GM23338 (cell line): ENCODE data around the gene CCDC92. TPM values are rescaled to one million over a fixed set of nuclear protein-coding genes. Genes with fewer than 3 reads are reported as not detected.

Experiments
- ATAC-seq: fragments of 200-7000 bp; cut with Tn5 transposase; 3 replicates; pipeline ENCODE4 v1.9.1; 2020
- DNase-seq: peaks from one replicate; pipeline ENCODE4 v3.0.0-alpha.2; 2015; ENCODE audit warnings: low spot score
- H2AFZ ChIP-seq: fragments of 200-600 bp; sonication (generic); 2 replicates; pipeline ENCODE4 v1.8.0; 2016; ENCODE audit warnings: antibody characterized with exemption, mild to moderate bottlenecking, moderate library complexity
- H3F3A ChIP-seq: fragments of 200-600 bp; sonication (generic); replicated peaks from 2 replicates; pipeline ENCODE4 v1.8.0; 2017; ENCODE audit warnings: antibody characterized with exemption, mixed run types, low read depth
- H3K27ac ChIP-seq: fragments of 200-600 bp; sonication (generic); 2 replicates; pipeline ENCODE4 v1.6.1; 2016; ENCODE audit warnings: low read depth
- H3K27me3 ChIP-seq: fragments of 200-600 bp; sonication (generic); 2 replicates; pipeline ENCODE4 v1.8.0; 2016; ENCODE audit warnings: mild to moderate bottlenecking, mixed run types, moderate library complexity; ENCODE audit not compliant: insufficient read depth
- H3K36me3 ChIP-seq: fragments of 200-600 bp; sonication (generic); 2 replicates; pipeline ENCODE4 v1.8.0; 2016; ENCODE audit warnings: mild to moderate bottlenecking; ENCODE audit not compliant: insufficient read depth
- H3K4me1 ChIP-seq: fragments of 200-600 bp; sonication (generic); 2 replicates; pipeline ENCODE4 v1.8.0; 2016; ENCODE audit warnings: mild to moderate bottlenecking, moderate library complexity; ENCODE audit not compliant: insufficient read depth
- H3K4me2 ChIP-seq: fragments of 200-600 bp; sonication (generic); 2 replicates; pipeline ENCODE4 v1.7.1; 2017; ENCODE audit warnings: mixed run types
- H3K4me3 ChIP-seq: fragments of 200-600 bp; sonication (generic); 2 replicates; pipeline ENCODE4 v1.6.1; 2016; ENCODE audit warnings: mixed run types
- H3K79me2 ChIP-seq: fragments of 200-600 bp; sonication (generic); replicated peaks from 2 replicates; pipeline ENCODE4 v1.8.0; 2017; ENCODE audit warnings: mild to moderate bottlenecking; ENCODE audit not compliant: insufficient read depth
- H3K9me2 ChIP-seq: fragments of 200-600 bp; sonication (generic); 2 replicates; pipeline ENCODE4 v1.8.0; 2017; ENCODE audit not compliant: insufficient read depth
- H4K20me1 ChIP-seq: fragments of 200-600 bp; sonication (generic); replicated peaks from 2 replicates; pipeline ENCODE4 v1.8.0; 2017; ENCODE audit warnings: mild to moderate bottlenecking; ENCODE audit not compliant: insufficient read depth
- H3K27ac Mint-ChIP-seq: 2 replicates; pipeline ENCODE4 v1.8.0; 2020; ENCODE audit warnings: inconsistent platforms, mild to moderate bottlenecking, moderate library complexity, mixed read lengths
- H3K27me3 Mint-ChIP-seq: 3 replicates; pipeline ENCODE4 v1.8.0; 2022; ENCODE audit warnings: low read depth, mild to moderate bottlenecking, moderate library complexity, mixed read lengths, inconsistent platforms; ENCODE audit not compliant: insufficient read depth, poor library complexity
- H3K36me3 Mint-ChIP-seq: 3 replicates; pipeline ENCODE4 v1.8.0; 2021; ENCODE audit warnings: low read depth, mild to moderate bottlenecking, inconsistent platforms, moderate library complexity, mixed read lengths
- H3K4me1 Mint-ChIP-seq: 3 replicates; pipeline ENCODE4 v1.8.0; 2020; ENCODE audit warnings: mild to moderate bottlenecking, inconsistent platforms, mixed read lengths
- H3K4me3 Mint-ChIP-seq: 3 replicates; pipeline ENCODE4 v1.8.0; 2021; ENCODE audit warnings: moderate library complexity, mild to moderate bottlenecking, inconsistent platforms, mixed read lengths
- H3K9me3 Mint-ChIP-seq: 3 replicates; pipeline ENCODE4 v1.8.0; 2020; ENCODE audit warnings: moderate library complexity, mild to moderate bottlenecking, inconsistent platforms, mixed read lengths
- EZH2 ChIP-seq: fragments of 200-600 bp; sonication (generic); IDR thresholded peaks from one replicate; pipeline ENCODE4 v1.8.0; 2017; ENCODE audit warnings: antibody characterized with exemption, mild to moderate bottlenecking, low read depth; ENCODE audit not compliant: unreplicated experiment
- EZH2phosphoT487 ChIP-seq: fragments of 200-600 bp; sonication (generic); IDR thresholded peaks from one replicate; pipeline ENCODE4 v1.8.1; 2018; ENCODE audit warnings: antibody characterized with exemption; ENCODE audit not compliant: unreplicated experiment
- JUNB ChIP-seq: IDR thresholded peaks from one replicate; pipeline ENCODE4 v1.6.1; 2016; ENCODE audit warnings: antibody characterized with exemption; ENCODE audit not compliant: unreplicated experiment
- ZNF114 ChIP-seq: fragments of 250-450 bp; sonication (Bioruptor Pico); IDR thresholded peaks from 2 replicates; pipeline ENCODE4 v1.5.0; 2020; ENCODE audit warnings: mild to moderate bottlenecking, moderate library complexity
- ZNF331 ChIP-seq: fragments of 250-450 bp; sonication (Bioruptor Pico); IDR thresholded peaks from 2 replicates; pipeline ENCODE4 v1.5.0; 2020; ENCODE audit warnings: low read depth, mild to moderate bottlenecking, moderate library complexity
- polyA plus RNA-seq: library from polyadenylated mRNA; unstranded; fragments of >200 nt; fragmentation: Nextera tagmentation; extraction: Ambion mirVana; gene quantifications from 2 replicates; pipeline ENCODE4 v1.2.1, GENCODE V29; 2016
- total RNA-seq: library from RNA; depleted of rRNA; stranded (reverse); fragments of >200 nt; shearing (Covaris generic); gene quantifications from 2 replicates; pipeline ENCODE4 v1.2.3, GENCODE V29; 2014
- TF ChIP-seq, protein P1 (sequence below): fragments of 250-450 bp; sonication (Bioruptor Pico); IDR thresholded peaks from 2 replicates; pipeline ENCODE4 v1.5.0; 2020; ENCODE audit warnings: mild to moderate bottlenecking, moderate library complexity
- TF ChIP-seq, protein P2 (sequence below), 2 experiments: fragments of 200-600 bp in 1 of 2; sonication (generic) in 1 of 2; conservative IDR thresholded peaks; 2 replicates each; pipeline versions ENCODE4 v1.5.1 to v1.6.1; 2016 to 2017; ENCODE audit warnings: antibody characterized with exemption in 2 of 2, low read depth in 2 of 2, mild to moderate bottlenecking in 2 of 2, moderate library complexity in 1 of 2

Gene CCDC92
- total and polyA plus RNA-seq, 2 experiments from 2014 or later: 0.08 to 0.31 TPM

DNA sequence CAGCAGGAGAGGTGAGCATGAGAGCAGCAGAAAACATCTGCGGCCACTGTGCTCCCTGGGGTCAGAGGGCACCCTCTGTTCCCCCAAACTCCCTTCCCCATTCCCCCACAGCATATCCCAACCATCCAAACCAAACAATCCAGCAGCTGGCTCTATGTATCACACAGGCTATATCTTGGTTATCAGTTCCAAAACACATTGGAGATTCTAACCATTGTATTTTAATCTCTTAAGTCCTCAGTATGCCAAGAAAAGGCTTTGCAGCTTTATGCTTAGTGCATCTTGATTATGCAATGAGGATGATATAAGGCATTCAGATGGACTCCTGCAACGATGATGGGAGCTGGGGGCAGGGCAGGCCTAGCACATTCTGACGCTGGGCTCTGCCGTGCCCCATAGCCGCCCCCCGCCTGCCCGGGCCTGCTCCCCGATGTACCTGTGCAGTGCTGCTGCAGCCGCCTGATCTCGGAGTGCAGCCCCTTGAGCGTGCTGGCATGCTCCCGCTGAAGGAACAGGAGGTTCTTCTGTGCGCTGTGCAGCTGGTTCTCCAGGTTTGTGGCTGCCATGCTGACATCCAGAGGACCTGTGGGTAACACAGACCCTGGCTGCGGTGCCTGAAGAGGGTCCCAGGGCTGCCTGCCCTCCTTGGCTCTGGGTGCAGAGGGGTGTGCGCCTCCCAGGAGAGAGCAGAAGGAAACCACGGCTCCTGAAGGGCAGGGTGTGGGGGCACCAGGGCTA, 29.6 kb downstream of the CCDC92 start (continued):
- TF ChIP-seq, protein P1, sequence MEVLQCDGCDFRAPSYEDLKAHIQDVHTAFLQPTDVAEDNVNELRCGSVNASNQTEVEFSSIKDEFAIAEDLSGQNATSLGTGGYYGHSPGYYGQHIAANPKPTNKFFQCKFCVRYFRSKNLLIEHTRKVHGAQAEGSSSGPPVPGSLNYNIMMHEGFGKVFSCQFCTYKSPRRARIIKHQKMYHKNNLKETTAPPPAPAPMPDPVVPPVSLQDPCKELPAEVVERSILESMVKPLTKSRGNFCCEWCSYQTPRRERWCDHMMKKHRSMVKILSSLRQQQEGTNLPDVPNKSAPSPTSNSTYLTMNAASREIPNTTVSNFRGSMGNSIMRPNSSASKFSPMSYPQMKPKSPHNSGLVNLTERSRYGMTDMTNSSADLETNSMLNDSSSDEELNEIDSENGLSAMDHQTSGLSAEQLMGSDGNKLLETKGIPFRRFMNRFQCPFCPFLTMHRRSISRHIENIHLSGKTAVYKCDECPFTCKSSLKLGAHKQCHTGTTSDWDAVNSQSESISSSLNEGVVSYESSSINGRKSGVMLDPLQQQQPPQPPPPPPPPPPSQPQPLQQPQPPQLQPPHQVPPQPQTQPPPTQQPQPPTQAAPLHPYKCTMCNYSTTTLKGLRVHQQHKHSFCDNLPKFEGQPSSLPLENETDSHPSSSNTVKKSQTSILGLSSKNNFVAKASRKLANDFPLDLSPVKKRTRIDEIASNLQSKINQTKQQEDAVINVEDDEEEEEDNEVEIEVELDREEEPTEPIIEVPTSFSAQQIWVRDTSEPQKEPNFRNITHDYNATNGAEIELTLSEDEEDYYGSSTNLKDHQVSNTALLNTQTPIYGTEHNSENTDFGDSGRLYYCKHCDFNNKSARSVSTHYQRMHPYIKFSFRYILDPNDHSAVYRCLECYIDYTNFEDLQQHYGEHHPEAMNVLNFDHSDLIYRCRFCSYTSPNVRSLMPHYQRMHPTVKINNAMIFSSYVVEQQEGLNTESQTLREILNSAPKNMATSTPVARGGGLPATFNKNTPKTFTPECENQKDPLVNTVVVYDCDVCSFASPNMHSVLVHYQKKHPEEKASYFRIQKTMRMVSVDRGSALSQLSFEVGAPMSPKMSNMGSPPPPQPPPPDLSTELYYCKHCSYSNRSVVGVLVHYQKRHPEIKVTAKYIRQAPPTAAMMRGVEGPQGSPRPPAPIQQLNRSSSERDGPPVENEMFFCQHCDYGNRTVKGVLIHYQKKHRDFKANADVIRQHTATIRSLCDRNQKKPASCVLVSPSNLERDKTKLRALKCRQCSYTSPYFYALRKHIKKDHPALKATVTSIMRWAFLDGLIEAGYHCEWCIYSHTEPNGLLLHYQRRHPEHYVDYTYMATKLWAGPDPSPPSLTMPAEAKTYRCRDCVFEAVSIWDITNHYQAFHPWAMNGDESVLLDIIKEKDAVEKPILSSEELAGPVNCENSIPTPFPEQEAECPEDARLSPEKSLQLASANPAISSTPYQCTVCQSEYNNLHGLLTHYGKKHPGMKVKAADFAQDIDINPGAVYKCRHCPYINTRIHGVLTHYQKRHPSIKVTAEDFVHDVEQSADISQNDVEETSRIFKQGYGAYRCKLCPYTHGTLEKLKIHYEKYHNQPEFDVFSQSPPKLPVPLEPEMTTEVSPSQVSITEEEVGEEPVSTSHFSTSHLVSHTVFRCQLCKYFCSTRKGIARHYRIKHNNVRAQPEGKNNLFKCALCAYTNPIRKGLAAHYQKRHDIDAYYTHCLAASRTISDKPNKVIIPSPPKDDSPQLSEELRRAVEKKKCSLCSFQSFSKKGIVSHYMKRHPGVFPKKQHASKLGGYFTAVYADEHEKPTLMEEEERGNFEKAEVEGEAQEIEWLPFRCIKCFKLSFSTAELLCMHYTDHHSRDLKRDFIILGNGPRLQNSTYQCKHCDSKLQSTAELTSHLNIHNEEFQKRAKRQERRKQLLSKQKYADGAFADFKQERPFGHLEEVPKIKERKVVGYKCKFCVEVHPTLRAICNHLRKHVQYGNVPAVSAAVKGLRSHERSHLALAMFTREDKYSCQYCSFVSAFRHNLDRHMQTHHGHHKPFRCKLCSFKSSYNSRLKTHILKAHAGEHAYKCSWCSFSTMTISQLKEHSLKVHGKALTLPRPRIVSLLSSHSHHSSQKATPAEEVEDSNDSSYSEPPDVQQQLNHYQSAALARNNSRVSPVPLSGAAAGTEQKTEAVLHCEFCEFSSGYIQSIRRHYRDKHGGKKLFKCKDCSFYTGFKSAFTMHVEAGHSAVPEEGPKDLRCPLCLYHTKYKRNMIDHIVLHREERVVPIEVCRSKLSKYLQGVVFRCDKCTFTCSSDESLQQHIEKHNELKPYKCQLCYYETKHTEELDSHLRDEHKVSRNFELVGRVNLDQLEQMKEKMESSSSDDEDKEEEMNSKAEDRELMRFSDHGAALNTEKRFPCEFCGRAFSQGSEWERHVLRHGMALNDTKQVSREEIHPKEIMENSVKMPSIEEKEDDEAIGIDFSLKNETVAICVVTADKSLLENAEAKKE (CRISPR knock-in tag): no peak
- no peak for TF ChIP-seq JUNB
- TF ChIP-seq, protein P2, sequence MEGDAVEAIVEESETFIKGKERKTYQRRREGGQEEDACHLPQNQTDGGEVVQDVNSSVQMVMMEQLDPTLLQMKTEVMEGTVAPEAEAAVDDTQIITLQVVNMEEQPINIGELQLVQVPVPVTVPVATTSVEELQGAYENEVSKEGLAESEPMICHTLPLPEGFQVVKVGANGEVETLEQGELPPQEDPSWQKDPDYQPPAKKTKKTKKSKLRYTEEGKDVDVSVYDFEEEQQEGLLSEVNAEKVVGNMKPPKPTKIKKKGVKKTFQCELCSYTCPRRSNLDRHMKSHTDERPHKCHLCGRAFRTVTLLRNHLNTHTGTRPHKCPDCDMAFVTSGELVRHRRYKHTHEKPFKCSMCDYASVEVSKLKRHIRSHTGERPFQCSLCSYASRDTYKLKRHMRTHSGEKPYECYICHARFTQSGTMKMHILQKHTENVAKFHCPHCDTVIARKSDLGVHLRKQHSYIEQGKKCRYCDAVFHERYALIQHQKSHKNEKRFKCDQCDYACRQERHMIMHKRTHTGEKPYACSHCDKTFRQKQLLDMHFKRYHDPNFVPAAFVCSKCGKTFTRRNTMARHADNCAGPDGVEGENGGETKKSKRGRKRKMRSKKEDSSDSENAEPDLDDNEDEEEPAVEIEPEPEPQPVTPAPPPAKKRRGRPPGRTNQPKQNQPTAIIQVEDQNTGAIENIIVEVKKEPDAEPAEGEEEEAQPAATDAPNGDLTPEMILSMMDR (conservative IDR thresholded peaks at IDR 0.05; ENCODE audit: low read depth in 2 of 2): no peak

DNA sequence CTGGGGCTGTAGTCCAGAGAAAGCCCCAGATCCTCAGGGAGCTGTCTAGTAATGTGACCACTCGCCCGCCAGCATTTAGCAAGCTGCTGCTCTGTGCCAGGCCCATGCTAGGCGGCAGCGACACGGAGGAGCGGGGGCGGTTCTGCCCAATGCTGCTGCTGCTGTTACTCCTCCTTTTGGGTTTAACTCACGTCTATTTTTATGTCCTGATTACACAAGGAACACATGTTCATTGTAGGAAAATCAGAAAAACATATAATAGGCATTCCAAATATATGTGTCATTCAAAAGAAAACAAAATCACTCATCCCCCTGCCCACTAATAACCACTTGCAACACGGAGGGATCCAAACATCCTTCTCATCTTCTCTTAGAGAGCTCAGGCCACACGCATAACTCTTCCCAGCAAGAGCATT, 30.4 kb downstream of the CCDC92 start:
- Histone ChIP-seq H3K36me3 (no peaks in the 10 kb centered on the region; the same call in 1 of the 2 replicates), H3K79me2 (no peaks in the 10 kb centered on the region), H4K20me1 (no peaks in the 10 kb centered on the region), H3K27me3 (no peaks in the 10 kb centered on the region), H3K27ac (no peak overlapping the region), H3K9me2 (no peaks in the 10 kb centered on the region), H3K4me1 (no peaks in the 10 kb centered on the region), H2AFZ (no peak overlapping the region), H3K4me2 (no peak overlapping the region), H3F3A (no peaks in the 10 kb centered on the region), H3K4me3 (no peak overlapping the region)
- Mint-ChIP-seq H3K4me3 (no peak overlapping the region), H3K27ac (no peak overlapping the region), H3K27me3 (peaks cover 17% of the 10 kb centered on the region), H3K36me3 (peaks cover 2% of the 10 kb centered on the region; the same call in 1 of the 3 replicates), H3K9me3 (peaks cover 14% of the 10 kb centered on the region), H3K4me1 (peaks cover 3% of the 10 kb centered on the region)
- TF ChIP-seq EZH2: no peak
- TF ChIP-seq ZNF114: no peak
- TF ChIP-seq JUNB: no peak
- no peak for TF ChIP-seq EZH2phosphoT487
- no peak for TF ChIP-seq ZNF331 (CRISPR knock-in tag)
- ATAC-seq (no peak), DNase-seq (no peak)
